Skin epidermis (tissue), 12 donors: ENCODE results near the gene RFC2.

Experiments
- H3K27ac ChIP-seq, 21 experiments: fragments of 200-600 bp; sonication (generic) in 11 of 21; one replicate each; pipeline ENCODE4 v1.5.0; 2020; ENCODE audit warnings: mild to moderate bottlenecking in 3 of 21, inconsistent platforms in 2 of 21, moderate library complexity in 2 of 21
- H3K4me3 ChIP-seq, 7 experiments: fragments of 200-600 bp; sonication (generic) in 2 of 7; one replicate each; pipeline ENCODE4 v1.5.0; 2020; ENCODE audit warnings: inconsistent platforms in 2 of 7, mild to moderate bottlenecking in 2 of 7, moderate library complexity in 1 of 7

RFC2 gene

GRCh38 chr7:74254129-74254857 is at the start of gene RFC2:
Gene RFC2 (minus strand): TSS chr7:74254399. CDS start chr7:74254383, 16 bp downstream.
- Histone ChIP-seq H3K27ac (peak within 1 kb of the TSS; percentile 60 to 98 (median 94)), H3K4me3 (peak within 1 kb of the TSS; percentile 69 to 89 (median 81))

DNA sequence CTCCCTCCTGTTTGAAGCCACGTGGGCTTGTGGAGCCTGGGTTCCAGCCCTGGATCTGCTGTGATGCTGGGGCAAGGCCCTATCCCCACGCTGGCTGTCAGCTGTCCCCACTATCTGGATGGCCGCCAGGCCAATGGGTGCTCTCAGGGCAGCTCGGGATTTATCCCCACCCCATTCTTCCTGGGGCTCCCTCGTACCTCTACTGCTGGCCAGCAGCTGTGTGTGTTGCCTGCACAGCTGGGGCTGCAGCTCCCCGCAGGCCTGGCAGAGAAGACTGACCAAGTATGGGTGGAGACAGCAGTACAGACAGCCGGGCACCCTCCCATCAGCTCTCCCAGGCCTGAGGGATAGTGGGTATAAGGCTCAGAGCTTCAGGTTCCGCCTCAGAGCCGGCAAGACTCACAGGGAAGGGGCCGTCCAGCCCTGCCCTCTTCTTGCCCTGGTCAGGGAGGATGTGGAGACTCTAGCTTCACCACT is 48.6 kb upstream of the RFC2 start:
- H3K4me3 ChIP-seq: no peak overlapping the region
- H3K27ac ChIP-seq: no peak overlapping the region

DNA sequence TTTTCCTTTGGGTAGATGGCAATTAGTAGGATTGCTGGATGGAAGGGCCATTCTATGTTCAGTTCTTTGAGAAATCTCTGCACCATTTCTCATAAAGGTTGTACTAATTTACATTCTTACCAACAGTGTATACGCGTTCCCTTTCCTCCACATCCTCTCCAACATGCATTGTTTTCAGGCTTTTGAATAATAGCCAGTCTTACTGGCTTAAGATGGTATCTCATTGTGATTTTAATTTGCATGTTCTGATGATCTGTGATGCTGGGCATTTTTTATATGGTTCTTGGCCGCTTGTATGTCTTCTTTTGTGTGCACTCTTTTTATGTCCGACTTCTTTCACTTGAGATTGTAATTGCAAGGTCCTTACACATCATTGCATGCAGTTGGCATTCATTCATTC is 46.7 kb upstream of the RFC2 start:
- Histone ChIP-seq H3K27ac (no peak overlapping the region), H3K4me3 (no peak overlapping the region)

DNA sequence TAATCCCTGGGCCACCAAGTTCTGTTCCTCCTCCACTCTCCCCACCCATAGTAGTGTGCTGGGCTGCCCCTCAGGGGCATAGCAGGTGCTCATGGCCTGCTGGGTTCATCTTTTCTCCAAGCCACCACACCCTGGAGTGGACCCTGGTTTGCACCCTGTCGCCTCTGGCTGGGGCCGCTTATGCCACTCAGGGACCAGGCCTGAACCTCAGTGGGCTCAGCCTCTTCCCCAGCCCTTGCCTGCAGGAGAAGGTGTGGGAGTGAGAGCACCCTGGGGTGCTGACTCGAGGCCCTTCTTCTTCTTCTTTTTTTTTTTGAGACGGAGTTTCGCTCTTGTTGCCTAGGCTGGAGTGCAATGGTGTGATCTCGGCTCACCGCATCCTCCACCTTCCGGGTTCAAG is 45.2 kb upstream of the RFC2 start:
- Histone ChIP-seq H3K4me3 (no peak overlapping the region), H3K27ac (no peak overlapping the region)

DNA sequence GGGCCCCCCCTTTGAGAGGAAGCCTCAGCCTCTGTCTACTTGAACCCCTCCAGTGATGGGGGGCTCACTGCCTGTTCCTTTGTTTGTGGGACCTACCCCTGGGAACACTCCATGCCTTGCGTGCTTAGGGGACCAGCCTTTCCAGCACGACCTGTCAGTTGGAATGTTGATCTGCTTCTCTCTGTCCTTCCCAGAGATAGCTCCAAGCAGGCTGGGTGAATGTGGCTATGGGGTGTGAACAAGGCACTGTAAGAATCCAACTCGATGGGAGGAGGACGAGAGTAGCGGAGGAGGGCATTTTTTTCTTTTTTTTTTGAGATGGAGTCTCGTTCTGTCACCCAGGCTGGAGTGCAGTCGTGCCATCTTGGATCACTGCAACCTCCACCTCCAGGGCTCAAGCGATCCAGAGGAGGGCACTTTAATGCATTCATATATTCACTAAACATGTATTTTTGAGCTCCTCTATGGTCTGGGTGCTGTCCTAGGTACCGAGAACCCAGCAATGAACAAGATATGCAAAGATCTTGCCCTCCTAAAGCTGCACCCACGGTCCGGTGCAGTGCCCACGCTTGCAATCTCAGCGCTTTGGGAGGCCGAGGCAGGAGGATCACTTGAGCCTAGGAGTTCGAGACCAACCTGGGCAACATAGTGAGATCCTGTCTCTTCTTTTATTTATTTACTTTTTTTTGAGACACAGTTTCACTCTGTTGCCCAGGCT is 43.5 kb upstream of the RFC2 start:
- no peak overlapping the region for H3K4me3 ChIP-seq
- H3K27ac ChIP-seq: no peak overlapping the region

- peak overlapping the region in 3 of 21 experiments; percentile 21 to 60 (median 31) for H3K27ac ChIP-seq
- H3K4me3 ChIP-seq: no peak overlapping the region
These were observed 40.2 kb upstream of the RFC2 start for GRCh38 chr7:74294191-74294998.

- H3K27ac ChIP-seq: peak overlapping the region in 1 of 21 experiments; percentile 13
- no peak overlapping the region for H3K4me3 ChIP-seq
These were observed 39.3 kb upstream of the RFC2 start for GRCh38 chr7:74293577-74293908.

DNA sequence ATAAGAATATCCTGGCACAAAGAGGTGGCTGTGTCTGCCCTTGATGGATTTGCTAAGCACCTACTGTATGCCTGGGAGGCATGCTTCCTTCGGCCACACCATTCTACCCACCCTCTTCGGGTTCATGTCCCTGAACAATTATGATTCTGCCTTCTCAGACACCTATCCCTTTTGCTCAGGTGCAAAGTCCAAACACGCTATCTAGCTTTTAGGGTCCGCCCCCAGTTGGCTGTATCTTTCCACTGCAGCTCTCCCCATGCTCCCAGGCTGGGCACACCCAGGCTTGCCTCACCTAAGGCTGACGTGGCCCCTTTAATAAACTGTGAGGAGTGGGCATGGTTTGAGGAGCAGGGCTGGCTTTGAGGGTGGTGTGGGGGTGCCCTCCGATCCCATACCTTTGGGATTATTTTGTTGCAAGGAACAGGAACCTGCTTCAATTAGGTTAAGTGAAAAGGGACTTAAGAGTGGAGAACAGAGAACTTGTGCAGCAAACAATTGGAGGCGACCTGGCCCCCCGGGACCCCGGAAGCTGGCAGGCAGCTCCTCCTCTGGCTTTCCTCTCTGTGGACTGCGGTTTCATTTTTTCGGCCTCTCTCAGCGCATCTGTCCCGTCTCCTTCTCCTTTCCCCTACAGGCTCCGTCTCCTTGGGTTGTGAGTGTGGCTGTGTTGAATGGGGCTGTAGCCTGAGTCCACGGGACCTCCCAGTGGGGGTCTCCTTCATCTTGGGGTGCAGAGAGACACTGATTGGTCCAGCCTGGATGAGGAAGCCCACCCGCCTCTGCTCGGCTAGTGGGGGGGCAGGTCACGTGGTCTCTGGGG is 38.8 kb upstream of the RFC2 start:
- no peak overlapping the region for H3K4me3 ChIP-seq
- H3K27ac ChIP-seq: peak overlapping the region in 1 of 21 experiments; percentile 13

DNA sequence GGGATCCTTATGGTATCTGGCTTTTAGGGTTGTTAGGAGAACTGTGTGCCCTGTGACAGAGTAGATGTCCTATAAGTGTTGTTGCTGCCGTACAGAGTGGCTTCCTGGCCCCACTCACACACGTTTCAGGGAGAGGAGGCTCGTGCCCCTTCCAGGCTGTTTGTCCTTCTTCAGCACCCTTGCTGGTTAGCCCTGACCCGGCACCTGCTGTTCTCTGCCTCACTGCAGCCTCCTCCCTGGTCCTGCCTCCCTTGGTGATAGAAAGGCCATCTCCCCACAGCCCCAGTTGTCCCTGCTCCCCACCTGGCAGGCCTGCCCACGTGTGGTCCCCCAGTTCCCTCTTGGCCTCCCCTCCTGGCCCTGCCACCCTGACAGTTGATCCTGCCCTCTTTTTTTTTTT is 37.3 kb upstream of the RFC2 start:
- Histone ChIP-seq H3K27ac (no peak overlapping the region), H3K4me3 (no peak overlapping the region)

GRCh38 chr7:74290981-74291441 is 36.8 kb upstream of the RFC2 start:
- H3K27ac ChIP-seq: peak overlapping the region in 2 of 21 experiments; percentile 20 to 89

GRCh38 chr7:74290553-74290950 is 36.4 kb upstream of the RFC2 start:
- Histone ChIP-seq H3K4me3 (peak overlapping the region; percentile 49 to 92 (median 83)), H3K27ac (peak overlapping the region in 13 of 21 experiments; percentile 20 to 90 (median 86))

More at GRCh38 chr7:74290981-74291441, 36.8 kb upstream of the RFC2 start:
- peak overlapping the region in 5 of 7 experiments; percentile 49 to 92 (median 83) for H3K4me3 ChIP-seq

- Histone ChIP-seq H3K4me3 (peak overlapping the region; percentile 49 to 92 (median 83)), H3K27ac (peak overlapping the region; percentile 18 to 91 (median 86))
These were observed 35.7 kb upstream of the RFC2 start for GRCh38 chr7:74289659-74290552.

- Histone ChIP-seq H3K4me3 (peak within 1 kb of the TSS; percentile 49 to 92 (median 83)), H3K27ac (peak within 1 kb of the TSS; percentile 18 to 91 (median 86))
These were observed 34.9 kb upstream of the RFC2 start, which contains the start of gene CLIP2 for GRCh38 chr7:74289018-74289658. Gene CLIP2 (plus strand): TSS chr7:74289407. CDS start chr7:74317547, 28,140 bp downstream.

DNA sequence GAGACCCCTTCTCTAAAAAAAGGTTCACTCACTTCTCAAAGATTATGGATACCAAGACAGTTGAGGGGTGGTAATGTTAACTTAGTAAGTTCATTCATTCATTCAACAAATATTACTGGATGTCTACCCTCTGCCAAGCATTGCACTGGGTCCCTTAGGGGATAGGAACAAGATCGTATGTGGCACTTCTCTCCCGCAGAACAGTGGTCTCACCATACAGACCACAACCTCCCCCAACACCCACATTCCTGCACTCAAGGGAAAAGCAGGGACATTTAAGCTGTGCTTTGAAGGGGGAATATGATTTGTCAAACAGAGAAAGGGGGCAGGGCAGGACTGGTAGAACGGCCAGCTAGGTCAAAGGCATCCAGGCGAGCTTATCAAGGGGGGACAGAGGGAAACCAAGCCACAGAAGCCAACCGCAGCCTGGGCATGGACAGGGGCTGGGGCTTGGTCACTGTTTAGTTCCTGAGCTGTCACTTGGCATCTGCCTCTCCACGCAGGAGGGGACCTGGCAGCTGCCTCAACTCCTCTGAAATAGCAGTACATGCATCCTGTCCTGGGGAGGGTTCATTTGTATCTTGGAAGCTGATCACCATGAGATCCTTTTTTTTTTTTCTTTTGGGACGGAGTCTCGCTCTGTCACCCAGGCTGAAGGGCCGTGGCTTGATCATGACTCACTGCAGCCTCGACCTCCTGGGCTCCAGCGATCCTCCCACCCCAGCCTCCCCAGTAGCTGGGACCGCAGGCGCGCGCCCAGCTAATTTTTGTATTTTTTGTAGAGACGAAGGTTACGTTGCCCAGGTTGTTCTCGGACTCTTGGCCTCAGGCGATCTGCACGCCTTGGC is 34.1 kb upstream of the RFC2 start:
- Histone ChIP-seq H3K4me3 (peak overlapping the region in 3 of 7 experiments; percentile 49 to 83 (median 74)), H3K27ac (peak overlapping the region in 8 of 21 experiments; percentile 7 to 89 (median 47))

GRCh38 chr7:74287303-74288033 is 33.3 kb upstream of the RFC2 start:
- Histone ChIP-seq H3K27ac (no peak overlapping the region), H3K4me3 (no peak overlapping the region)

GRCh38 chr7:74286131-74286530 is 31.9 kb upstream of the RFC2 start:
- Histone ChIP-seq H3K4me3 (no peak overlapping the region), H3K27ac (no peak overlapping the region)
